Rectal smooth muscle tissue (tissue), 1 donor: Measurements from ENCODE around the gene KCNF1.

ENCODE experiments used
- H3K27ac ChIP-seq: one replicate; pipeline ENCODE4 v1.7.0; 2013; ENCODE audit warnings: low read depth, low read length, inconsistent platforms
- H3K27me3 ChIP-seq: one replicate; pipeline ENCODE4 v1.7.0; 2013; ENCODE audit warnings: low read length; ENCODE audit not compliant: control insufficient read depth, insufficient read depth
- H3K36me3 ChIP-seq: one replicate; pipeline ENCODE4 v1.7.0; 2013; ENCODE audit warnings: low read length; ENCODE audit not compliant: control insufficient read depth, insufficient read depth
- H3K4me1 ChIP-seq: one replicate; pipeline ENCODE4 v1.7.0; 2013; ENCODE audit warnings: low read length; ENCODE audit not compliant: control insufficient read depth, insufficient read depth
- H3K4me3 ChIP-seq: one replicate; pipeline ENCODE4 v1.7.0; 2013; ENCODE audit warnings: low read length
- H3K9ac ChIP-seq: one replicate; pipeline ENCODE4 v1.7.0; 2013; ENCODE audit warnings: low read length

KCNF1 gene

DNA sequence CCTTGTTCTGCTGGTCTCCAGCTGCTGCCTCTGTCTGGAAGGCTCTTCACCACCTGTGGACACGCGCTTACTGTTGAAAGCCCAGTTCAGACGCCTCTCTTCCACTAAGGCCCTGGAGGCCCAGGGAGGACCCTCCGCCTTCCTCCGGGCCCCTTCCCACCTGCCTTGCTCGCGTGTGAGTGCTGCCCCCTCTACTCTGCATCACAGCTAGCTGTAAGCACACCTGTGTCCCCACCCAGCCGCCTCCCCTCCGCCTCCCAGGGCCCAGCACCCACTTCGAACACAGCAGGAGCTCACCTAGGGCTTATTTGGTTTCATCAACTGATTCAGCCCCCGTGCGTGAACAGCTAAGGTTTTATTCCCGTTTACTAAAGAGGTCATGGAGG lies 49.7 kb downstream of the KCNF1 start:
- no peak overlapping the region for H3K9ac ChIP-seq
- no peak overlapping the region for H3K4me3 ChIP-seq
- H3K36me3 ChIP-seq: no peaks in the 10 kb centered on the region
- no peaks in the 10 kb centered on the region for H3K27me3 ChIP-seq
- H3K27ac ChIP-seq: no peak overlapping the region
- H3K4me1 ChIP-seq: peaks cover 2% of the 10 kb centered on the region

DNA sequence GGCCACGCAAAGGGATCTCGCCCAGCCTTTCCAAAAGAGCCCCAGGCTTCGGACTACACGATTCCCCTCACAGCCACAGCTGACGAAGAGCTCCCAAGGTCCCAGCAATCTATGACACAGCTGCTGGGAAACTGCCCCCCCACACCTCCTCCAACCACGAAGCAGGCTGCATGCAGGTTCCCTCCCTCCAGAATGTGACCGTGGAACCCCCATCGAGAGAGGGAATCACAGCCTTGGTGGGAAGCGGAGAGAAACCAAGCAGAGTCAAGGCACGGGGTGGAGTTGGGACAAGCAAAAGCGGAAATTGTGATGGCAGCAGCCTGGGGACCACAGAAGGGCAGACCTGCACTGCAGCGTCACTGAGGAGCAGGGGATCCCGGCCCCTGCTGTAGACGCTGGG lies 50.3 kb downstream of the KCNF1 start:
- no peak overlapping the region for H3K9ac ChIP-seq
- H3K36me3 ChIP-seq: no peaks in the 10 kb centered on the region
- no peaks in the 10 kb centered on the region for H3K27me3 ChIP-seq
- peaks cover 2% of the 10 kb centered on the region for H3K4me1 ChIP-seq
- no peak overlapping the region for H3K4me3 ChIP-seq
- no peak overlapping the region for H3K27ac ChIP-seq

DNA sequence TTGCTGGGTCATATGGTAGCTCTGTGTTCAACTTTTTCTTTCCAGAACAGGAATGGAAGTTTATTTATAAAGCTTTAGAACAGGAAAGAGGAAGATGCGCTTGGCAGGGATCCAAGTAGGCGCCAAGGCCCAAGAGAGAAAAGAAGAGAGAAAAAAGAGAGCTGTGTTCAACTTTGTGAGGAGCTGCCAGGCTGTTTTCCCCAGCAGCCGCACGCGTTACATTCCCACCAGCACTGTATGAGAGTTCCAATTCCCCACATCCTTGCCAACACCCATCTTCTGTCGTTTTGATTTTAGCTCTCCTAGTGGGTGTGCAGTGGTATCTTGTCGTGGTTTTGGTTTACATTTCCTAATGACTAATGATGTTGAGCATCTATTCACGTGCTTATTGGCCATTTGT lies 51.4 kb downstream of the KCNF1 start:
- no peak overlapping the region for H3K9ac ChIP-seq
- H3K27me3 ChIP-seq: no peaks in the 10 kb centered on the region
- no peak overlapping the region for H3K27ac ChIP-seq
- peaks cover 2% of the 10 kb centered on the region for H3K4me1 ChIP-seq
- no peaks in the 10 kb centered on the region for H3K36me3 ChIP-seq
- no peak overlapping the region for H3K4me3 ChIP-seq
